CD4-positive, alpha-beta T cell (primary cell): ENCODE results near the gene STUB1. TPM values are rescaled to one million over a fixed set of nuclear protein-coding genes. Genes with fewer than 3 reads are reported as not detected.

Experiments
- ATAC-seq: fragments of 200-7000 bp; cut with Tn5 transposase; one replicate; pipeline ENCODE4 v1.10.0; 2022; ENCODE audit warnings: mild to moderate bottlenecking; ENCODE audit not compliant: poor library complexity
- CTCF ChIA-PET: fragments of 350-600 bp; sonication (Branson Sonifier 250); formaldehyde crosslinking; loops from one replicate; lab custom pipeline; 2021; ENCODE audit warnings: antibody characterized with exemption, inconsistent platforms; lab: Charles Lee
- POLR2A ChIA-PET: fragments of 350-600 bp; sonication (Branson Sonifier 250); formaldehyde crosslinking; loops from one replicate; lab custom pipeline; 2021; ENCODE audit warnings: antibody characterized with exemption, inconsistent platforms; lab: Charles Lee
- DNase-seq, 14 experiments: peaks; one replicate each; pipeline ENCODE4 v3.0.0-alpha.2; 2013 to 2020; ENCODE audit warnings: mixed read lengths in 2 of 14
- H3K27ac ChIP-seq, 2 donors: one replicate each; pipeline versions ENCODE4 v1.5.1 to v1.7.0; 2013; ENCODE audit warnings: low read length in 2 of 2, low read depth in 1 of 2, mild to moderate bottlenecking in 1 of 2
- H3K27me3 ChIP-seq, 2 experiments: 1 replicate in 1 of 2; 2 replicates in 1 of 2; pipeline versions ENCODE4 v1.6.1 to v1.7.0; 2013; ENCODE audit warnings: low read length in 2 of 2, control low read depth in 1 of 2, mild to moderate bottlenecking in 1 of 2, moderate library complexity in 1 of 2; ENCODE audit not compliant: insufficient read depth in 2 of 2, control insufficient read depth in 1 of 2
- H3K36me3 ChIP-seq: one replicate; pipeline ENCODE4 v1.6.1; 2013; ENCODE audit warnings: low read length, control low read depth; ENCODE audit not compliant: insufficient read depth
- H3K4me1 ChIP-seq: one replicate; pipeline ENCODE4 v1.6.1; 2013; ENCODE audit warnings: low read length, control low read depth; ENCODE audit not compliant: insufficient read depth
- H3K4me3 ChIP-seq: one replicate; pipeline ENCODE4 v1.5.1; 2013; ENCODE audit warnings: mild to moderate bottlenecking, low read length, moderate library complexity
- H3K9me3 ChIP-seq, 2 experiments: 1 replicate in 1 of 2; 2 replicates in 1 of 2; pipeline versions ENCODE4 v1.6.1 to v1.7.0; 2013; ENCODE audit warnings: low read length in 2 of 2, mild to moderate bottlenecking in 2 of 2, control low read depth in 1 of 2, moderate library complexity in 1 of 2; ENCODE audit not compliant: control insufficient read depth in 1 of 2, insufficient read depth in 1 of 2
- H3K27ac Mint-ChIP-seq: one replicate; pipeline ENCODE4 v1.8.0; 2020; ENCODE audit warnings: mixed read lengths
- H3K27me3 Mint-ChIP-seq: one replicate; pipeline ENCODE4 v1.8.0; 2021; ENCODE audit warnings: mixed read lengths
- H3K36me3 Mint-ChIP-seq: one replicate; pipeline ENCODE4 v1.8.0; 2021; ENCODE audit warnings: low read depth, mixed read lengths
- H3K4me1 Mint-ChIP-seq: one replicate; pipeline ENCODE4 v1.8.0; 2021; ENCODE audit warnings: low read depth, mixed read lengths
- H3K4me3 Mint-ChIP-seq: one replicate; pipeline ENCODE4 v1.8.0; 2020; ENCODE audit warnings: mild to moderate bottlenecking, mixed read lengths
- H3K9me3 Mint-ChIP-seq: one replicate; pipeline ENCODE4 v1.8.0; 2020; ENCODE audit warnings: mixed read lengths
- intact Hi-C, 2 experiments: fragments of 100-400 bp; cut with DNase I in 1 of 2; cut with micrococcal nuclease in 1 of 2; formaldehyde crosslinking; loops; one replicate each; pipeline versions ENCODE4 v1.15.1 to v1.9.0; 2023 to 2025; cut with DNase I, micrococcal nuclease
- total RNA-seq, 174 experiments: library from RNA in 2 of 174; stranded (reverse) in 2 of 174; gene quantifications; one replicate each; pipeline ENCODE4 v1.2.3 and lab custom pipeline; 2021 to 2026
- TF ChIP-seq, protein P1 (sequence below): fragments of 200-600 bp; IDR thresholded peaks from one replicate; pipeline ENCODE4 v1.8.0; 2022; ENCODE audit warnings: antibody characterized with exemption, mild to moderate bottlenecking

The STUB1 gene
- total RNA-seq, 2 experiments from 2014 or later, result 46.9 to 53.9 TPM

DNA sequence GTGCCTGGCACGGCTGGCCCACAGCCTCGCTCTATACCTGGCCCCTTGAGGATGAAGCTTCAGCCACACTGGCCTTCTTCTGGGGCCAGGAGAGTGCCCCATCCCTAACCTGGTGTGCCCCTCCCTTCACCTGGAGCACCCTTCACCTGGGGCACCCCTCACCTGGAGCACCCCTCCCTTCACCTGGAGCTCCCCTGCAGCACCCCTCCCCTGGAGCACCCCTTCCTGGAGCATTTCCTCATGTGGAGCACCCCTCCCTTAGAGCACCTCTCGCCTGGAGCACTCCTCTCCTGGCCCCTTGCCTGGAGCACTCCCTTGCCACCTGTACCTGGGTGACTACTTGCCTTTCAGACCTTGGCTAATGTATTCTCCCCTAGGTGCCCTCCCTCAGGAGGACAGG lies 27.8 kb downstream of the STUB1 start:
- Histone ChIP-seq H3K9me3 (peaks cover 0 to 53% of the 10 kb centered on the region in 2 experiments), H3K36me3 (no peaks in the 10 kb centered on the region), H3K27ac (no peak overlapping the region), H3K27me3 (peaks cover 71 to 73% of the 10 kb centered on the region in 2 experiments), H3K4me3 (no peak overlapping the region), H3K4me1 (peaks cover 29% of the 10 kb centered on the region)
- ATAC-seq, result no peak
- H3K4me3 Mint-ChIP-seq, result no peak overlapping the region
- peaks cover 53% of the 10 kb centered on the region for H3K27me3 Mint-ChIP-seq
- H3K36me3 Mint-ChIP-seq, result no peaks in the 10 kb centered on the region
- ChIA-PET CTCF (no interaction called here), POLR2A (no interaction called here)
- TF ChIP-seq, protein P1, sequence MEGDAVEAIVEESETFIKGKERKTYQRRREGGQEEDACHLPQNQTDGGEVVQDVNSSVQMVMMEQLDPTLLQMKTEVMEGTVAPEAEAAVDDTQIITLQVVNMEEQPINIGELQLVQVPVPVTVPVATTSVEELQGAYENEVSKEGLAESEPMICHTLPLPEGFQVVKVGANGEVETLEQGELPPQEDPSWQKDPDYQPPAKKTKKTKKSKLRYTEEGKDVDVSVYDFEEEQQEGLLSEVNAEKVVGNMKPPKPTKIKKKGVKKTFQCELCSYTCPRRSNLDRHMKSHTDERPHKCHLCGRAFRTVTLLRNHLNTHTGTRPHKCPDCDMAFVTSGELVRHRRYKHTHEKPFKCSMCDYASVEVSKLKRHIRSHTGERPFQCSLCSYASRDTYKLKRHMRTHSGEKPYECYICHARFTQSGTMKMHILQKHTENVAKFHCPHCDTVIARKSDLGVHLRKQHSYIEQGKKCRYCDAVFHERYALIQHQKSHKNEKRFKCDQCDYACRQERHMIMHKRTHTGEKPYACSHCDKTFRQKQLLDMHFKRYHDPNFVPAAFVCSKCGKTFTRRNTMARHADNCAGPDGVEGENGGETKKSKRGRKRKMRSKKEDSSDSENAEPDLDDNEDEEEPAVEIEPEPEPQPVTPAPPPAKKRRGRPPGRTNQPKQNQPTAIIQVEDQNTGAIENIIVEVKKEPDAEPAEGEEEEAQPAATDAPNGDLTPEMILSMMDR, result no peak
- peaks cover 4% of the 10 kb centered on the region for H3K4me1 Mint-ChIP-seq
- H3K9me3 Mint-ChIP-seq, result no peaks in the 10 kb centered on the region
- intact Hi-C loops, result no loop called here
- DNase-seq, result no peak
- H3K27ac Mint-ChIP-seq, result no peak overlapping the region

DNA sequence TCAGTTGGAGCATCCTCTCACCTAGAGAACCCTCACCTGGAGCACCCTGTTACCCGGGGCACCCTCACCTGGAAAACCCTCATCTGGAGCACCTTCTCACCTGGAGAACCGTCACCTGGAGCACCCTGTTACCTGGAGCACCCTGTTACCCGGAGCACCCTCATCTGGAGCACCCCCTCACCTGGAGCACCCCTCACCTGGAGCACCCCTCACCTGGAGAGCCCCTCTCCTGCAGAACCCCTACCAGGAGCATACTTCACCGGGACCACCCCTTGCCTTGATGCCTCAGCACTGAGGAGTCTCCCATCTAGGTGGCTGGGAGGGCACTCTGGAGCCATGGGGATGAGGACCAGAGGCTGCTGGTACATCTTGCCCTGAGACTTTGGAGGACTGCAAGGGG lies 28.7 kb downstream of the STUB1 start:
- Mint-ChIP-seq H3K4me3 (no peak overlapping the region), H3K36me3 (no peaks in the 10 kb centered on the region), H3K9me3 (no peaks in the 10 kb centered on the region), H3K27me3 (peaks cover 54% of the 10 kb centered on the region), H3K27ac (no peak overlapping the region), H3K4me1 (peaks cover 4% of the 10 kb centered on the region)
- TF ChIP-seq, protein P1, result no peak
- no peak for DNase-seq
- POLR2A ChIA-PET, result interaction anchor here (0.8 kb wide), 1 partner anchor 12 kb away, joined by 3 read pairs; the partner anchor contains the start of gene ANTKMT
- Histone ChIP-seq H3K4me3 (no peak overlapping the region), H3K9me3 (peaks cover 0 to 43% of the 10 kb centered on the region in 2 experiments), H3K27me3 (peaks cover 64 to 65% of the 10 kb centered on the region in 2 experiments), H3K4me1 (peaks cover 29% of the 10 kb centered on the region), H3K27ac (no peak overlapping the region), H3K36me3 (no peaks in the 10 kb centered on the region)
- intact Hi-C loops, result no loop called here
- CTCF ChIA-PET, result no interaction called here
- no peak for ATAC-seq

DNA sequence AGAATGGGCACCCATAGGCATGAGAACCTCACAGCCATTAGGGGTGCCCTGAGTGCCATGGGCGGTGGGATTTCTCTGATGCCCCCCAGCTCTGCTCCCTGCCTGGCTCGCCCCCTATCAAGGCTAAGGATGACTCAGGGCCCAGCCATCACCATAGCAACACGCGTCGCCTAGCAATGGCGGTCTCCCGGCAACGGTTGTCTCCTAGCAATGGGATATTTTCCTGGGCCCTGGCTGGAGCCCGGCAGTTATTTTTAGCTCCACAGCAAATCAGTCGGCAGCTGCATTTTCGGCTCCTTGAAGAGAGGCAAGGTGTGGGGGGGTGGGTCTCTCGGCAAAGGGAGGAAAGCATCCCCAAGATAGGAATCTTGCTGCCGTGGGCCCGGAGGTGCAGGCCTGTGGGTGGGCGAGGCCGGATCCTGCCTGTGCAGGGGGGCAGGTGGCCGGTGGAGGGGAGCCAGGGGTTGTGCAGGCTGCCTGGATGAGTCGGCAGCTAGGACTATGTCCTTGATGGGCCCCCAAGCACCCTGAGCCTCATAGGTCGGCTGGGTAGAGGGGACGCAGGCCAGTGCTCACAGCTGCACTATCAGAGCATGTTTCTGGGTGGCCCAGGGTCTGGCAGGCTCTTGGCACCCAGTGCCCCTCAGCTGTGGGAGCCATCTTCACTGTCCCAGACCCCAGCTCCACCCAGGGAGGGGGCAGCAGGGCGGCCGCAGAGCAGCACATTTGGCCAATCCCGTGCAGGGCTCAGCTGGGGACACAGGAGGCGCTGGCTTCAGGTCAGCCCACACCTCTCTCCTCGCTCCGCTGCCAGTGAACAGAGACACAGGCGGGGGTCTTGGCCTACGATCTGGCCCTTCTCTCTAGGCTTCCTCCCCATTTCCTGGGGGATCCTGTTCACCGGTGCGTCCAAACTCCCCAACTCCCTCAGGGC lies 29.6 kb downstream of the STUB1 start:
- no peak overlapping the region for H3K4me3 Mint-ChIP-seq
- no peaks in the 10 kb centered on the region for H3K36me3 ChIP-seq
- no peak overlapping the region for H3K27ac ChIP-seq
- H3K9me3 Mint-ChIP-seq, result no peaks in the 10 kb centered on the region
- ATAC-seq, result no peak
- H3K4me1 Mint-ChIP-seq, result peaks cover 4% of the 10 kb centered on the region
- CTCF ChIA-PET, result interaction anchor here (1.3 kb wide), 1 partner anchor 11 kb away, joined by 3 read pairs; the partner anchor contains the start of gene ANTKMT
- H3K27ac Mint-ChIP-seq, result no peak overlapping the region
- H3K9me3 ChIP-seq, result peaks cover 0 to 35% of the 10 kb centered on the region in 2 experiments
- DNase-seq, result no peak
- H3K4me1 ChIP-seq, result peaks cover 31% of the 10 kb centered on the region
- no peaks in the 10 kb centered on the region for H3K36me3 Mint-ChIP-seq
- no peak overlapping the region for H3K4me3 ChIP-seq
- TF ChIP-seq, protein P1, result no peak
- peaks cover 58% of the 10 kb centered on the region for H3K27me3 Mint-ChIP-seq
- peaks cover 55 to 59% of the 10 kb centered on the region in 2 experiments for H3K27me3 ChIP-seq
- intact Hi-C loops, result loop anchor here in 1 of 2 experiments (2.0 to 5.0 kb wide), 3 partner anchors 342 to 482 kb away; no protein-coding TSS in a partner anchor
- POLR2A ChIA-PET, result interaction anchor here (0.8 kb wide), 1 partner anchor 11 kb away, joined by 3 read pairs; the partner anchor contains the start of gene ANTKMT
